Rectal smooth muscle tissue (tissue), 1 donor: Measurements from ENCODE around the gene C16orf74.

Experiments used
- H3K27ac ChIP-seq: one replicate; pipeline ENCODE4 v1.7.0; 2013; ENCODE audit warnings: low read depth, low read length, inconsistent platforms
- H3K27me3 ChIP-seq: one replicate; pipeline ENCODE4 v1.7.0; 2013; ENCODE audit warnings: low read length; ENCODE audit not compliant: control insufficient read depth, insufficient read depth
- H3K36me3 ChIP-seq: one replicate; pipeline ENCODE4 v1.7.0; 2013; ENCODE audit warnings: low read length; ENCODE audit not compliant: control insufficient read depth, insufficient read depth
- H3K4me1 ChIP-seq: one replicate; pipeline ENCODE4 v1.7.0; 2013; ENCODE audit warnings: low read length; ENCODE audit not compliant: control insufficient read depth, insufficient read depth
- H3K4me3 ChIP-seq: one replicate; pipeline ENCODE4 v1.7.0; 2013; ENCODE audit warnings: low read length
- H3K9ac ChIP-seq: one replicate; pipeline ENCODE4 v1.7.0; 2013; ENCODE audit warnings: low read length

The C16orf74 gene

GRCh38 chr16:85750827-85751697, at the start of gene C16orf74:
Gene C16orf74, minus strand, starts transcription at chr16:85751096. Its CDS starts 15,879 bp downstream, at chr16:85735217.
- H3K36me3 ChIP-seq: no peaks in the 10 kb centered on the region
- H3K4me3 ChIP-seq: peak within 1 kb of the TSS; percentile 60
- H3K27me3 ChIP-seq: peaks cover 6% of the 10 kb centered on the region
- H3K27ac ChIP-seq: no peak within 1 kb of the TSS
- no peak within 1 kb of the TSS for H3K9ac ChIP-seq
- H3K4me1 ChIP-seq: no peaks in the 10 kb centered on the region

- Histone ChIP-seq H3K27ac (peak overlapping the region; percentile 93), H3K4me3 (peak overlapping the region; percentile 98), H3K27me3 (no peaks in the 10 kb centered on the region), H3K36me3 (peaks cover 22% of the 10 kb centered on the region), H3K4me1 (peaks cover 18% of the 10 kb centered on the region), H3K9ac (peak overlapping the region; percentile 74)
Observed at GRCh38 chr16:85800321-85800669, 49.4 kb upstream of the C16orf74 start.

GRCh38 chr16:85799497-85800320, 48.8 kb upstream of the C16orf74 start, which contains the start of the genes COX4I1 and EMC8:
Gene COX4I1, plus strand, starts transcription at chr16:85799695. Its CDS starts 1,511 bp downstream, at chr16:85801206.
Gene EMC8, minus strand, starts transcription at chr16:85799544. Its CDS starts 249 bp downstream, at chr16:85799295.
- peak within 1 kb of the TSS; percentile 85 for H3K9ac ChIP-seq
- H3K36me3 ChIP-seq: peaks cover 18% of the 10 kb centered on the region
- H3K4me3 ChIP-seq: peak within 1 kb of the TSS; percentile 98
- no peaks in the 10 kb centered on the region for H3K27me3 ChIP-seq
- peaks cover 18% of the 10 kb centered on the region for H3K4me1 ChIP-seq
- H3K27ac ChIP-seq: peak within 1 kb of the TSS; percentile 93

- Histone ChIP-seq H3K4me3 (peak overlapping the region; percentile 98), H3K36me3 (peaks cover 19% of the 10 kb centered on the region), H3K27ac (peak overlapping the region; percentile 46), H3K4me1 (peaks cover 18% of the 10 kb centered on the region), H3K9ac (peak overlapping the region; percentile 85), H3K27me3 (no peaks in the 10 kb centered on the region)
Observed at GRCh38 chr16:85798901-85799496, 48.1 kb upstream of the C16orf74 start.

- H3K27ac ChIP-seq: no peak overlapping the region
- peaks cover 18% of the 10 kb centered on the region for H3K4me1 ChIP-seq
- peak overlapping the region; percentile 85 for H3K9ac ChIP-seq
- H3K27me3 ChIP-seq: no peaks in the 10 kb centered on the region
- peak overlapping the region; percentile 98 for H3K4me3 ChIP-seq
- H3K36me3 ChIP-seq: peaks cover 16% of the 10 kb centered on the region
Observed at GRCh38 chr16:85798283-85798776, 47.4 kb upstream of the C16orf74 start.

- no peak overlapping the region for H3K4me3 ChIP-seq
- H3K36me3 ChIP-seq: peaks cover 15% of the 10 kb centered on the region
Observed at GRCh38 chr16:85796599-85796998, 45.7 kb upstream of the C16orf74 start.

GRCh38 chr16:85796152-85796551, 45.3 kb upstream of the C16orf74 start:
- no peaks in the 10 kb centered on the region for H3K27me3 ChIP-seq
- H3K27ac ChIP-seq: no peak overlapping the region
- peaks cover 13% of the 10 kb centered on the region for H3K36me3 ChIP-seq
- H3K4me3 ChIP-seq: no peak overlapping the region
- H3K9ac ChIP-seq: no peak overlapping the region
- peaks cover 18% of the 10 kb centered on the region for H3K4me1 ChIP-seq

More at GRCh38 chr16:85796599-85796998, 45.7 kb upstream of the C16orf74 start:
- Histone ChIP-seq H3K27ac (no peak overlapping the region), H3K27me3 (no peaks in the 10 kb centered on the region), H3K4me1 (peaks cover 18% of the 10 kb centered on the region), H3K9ac (no peak overlapping the region)

- H3K4me3 ChIP-seq: no peak overlapping the region
- H3K36me3 ChIP-seq: peaks cover 13% of the 10 kb centered on the region
Observed at GRCh38 chr16:85794696-85795095, 43.8 kb upstream of the C16orf74 start.

GRCh38 chr16:85793662-85794298, 42.9 kb upstream of the C16orf74 start:
- Histone ChIP-seq H3K9ac (no peak overlapping the region), H3K4me3 (no peak overlapping the region), H3K27me3 (no peaks in the 10 kb centered on the region), H3K27ac (no peak overlapping the region), H3K36me3 (peaks cover 13% of the 10 kb centered on the region), H3K4me1 (peaks cover 9% of the 10 kb centered on the region)

More at GRCh38 chr16:85794696-85795095, 43.8 kb upstream of the C16orf74 start:
- Histone ChIP-seq H3K27me3 (no peaks in the 10 kb centered on the region), H3K4me1 (peaks cover 10% of the 10 kb centered on the region), H3K27ac (no peak overlapping the region), H3K9ac (no peak overlapping the region)

- Histone ChIP-seq H3K9ac (no peak overlapping the region), H3K4me3 (no peak overlapping the region), H3K4me1 (no peaks in the 10 kb centered on the region), H3K36me3 (peaks cover 30% of the 10 kb centered on the region), H3K27ac (no peak overlapping the region), H3K27me3 (no peaks in the 10 kb centered on the region)
Observed at GRCh38 chr16:85789773-85790172, 38.9 kb upstream of the C16orf74 start.

GRCh38 chr16:85788819-85789218, 37.9 kb upstream of the C16orf74 start:
- H3K4me3 ChIP-seq: no peak overlapping the region
- H3K36me3 ChIP-seq: peaks cover 28% of the 10 kb centered on the region
- H3K27ac ChIP-seq: no peak overlapping the region

More at GRCh38 chr16:85788819-85789218, 37.9 kb upstream of the C16orf74 start:
- Histone ChIP-seq H3K9ac (no peak overlapping the region), H3K4me1 (no peaks in the 10 kb centered on the region), H3K27me3 (no peaks in the 10 kb centered on the region)
